Measurements from ENCODE around the gene SPTSSB. TPM values are rescaled to one million over a fixed set of nuclear protein-coding genes. Genes with fewer than 3 reads are reported as not detected.

The SPTSSB gene
- total and polyA plus RNA-seq, 9 of the 15 experiments (the other 6 are each of a cell fraction or from before 2014, with no cell fraction given), result 0.07 TPM; not detected in 8

GRCh38 chr3:161409069-161409468 is 37.8 kb upstream of the SPTSSB start (continued):
- TF ChIP-seq CLOCK (CRISPR knock-in tag; IDR thresholded peaks at IDR 0.05; ENCODE audit: borderline replicate concordance), result no peak
- TF ChIP-seq NR4A1 (CRISPR knock-in tag; IDR thresholded peaks at IDR 0.05), result no peak
- TF ChIP-seq NR4A1 (tag; IDR thresholded peaks at IDR 0.05), result no peak
- no peak for TF ChIP-seq ZC3H11A (IDR thresholded peaks at IDR 0.05; ENCODE audit: low read depth, low read length)
- TF ChIP-seq FOXJ3 (CRISPR knock-in tag; IDR thresholded peaks at IDR 0.05), result no peak
- no peak for TF ChIP-seq ZBTB49 (CRISPR knock-in tag; IDR thresholded peaks at IDR 0.05; ENCODE audit: borderline replicate concordance)
- no peak for TF ChIP-seq C11orf30 (IDR thresholded peaks at IDR 0.05; ENCODE audit: low read depth)
- TF ChIP-seq DEAF1 (CRISPR knock-in tag; IDR thresholded peaks at IDR 0.05), result 0 out of 2 replicates have a peak, but pooled peaks have one; percentile 9
- no peak for TF ChIP-seq ZNF512 (tag; IDR thresholded peaks at IDR 0.05)
